Naive B cell (primary cell): ENCODE data around the gene ADGRL3. TPM values are rescaled to one million over a fixed set of nuclear protein-coding genes. Genes with fewer than 3 reads are reported as not detected.

Experiments used
- ATAC-seq, 2 donors: fragments of 150-1000 bp; cut with Tn5 transposase; 2 replicates each; pipeline ENCODE4 v1.10.0; 2021; ENCODE audit warnings: low read depth in 2 of 2, mild to moderate bottlenecking in 2 of 2, moderate library complexity in 2 of 2
- DNase-seq: peaks from one replicate; pipeline ENCODE4 v3.0.0; 2022
- H3K27ac Mint-ChIP-seq, 6 donors: one replicate each; pipeline ENCODE4 v1.8.0; 2020 to 2022; ENCODE audit warnings: mild to moderate bottlenecking in 6 of 6, mixed read lengths in 6 of 6, moderate library complexity in 5 of 6, inconsistent platforms in 2 of 6
- H3K27me3 Mint-ChIP-seq, 3 donors: one replicate each; pipeline ENCODE4 v1.8.0; 2021 to 2022; ENCODE audit warnings: mixed read lengths in 3 of 3, mild to moderate bottlenecking in 1 of 3
- H3K36me3 Mint-ChIP-seq, 2 donors: one replicate each; pipeline ENCODE4 v1.8.0; 2020 to 2022; ENCODE audit warnings: mixed read lengths in 2 of 2, inconsistent platforms in 1 of 2, mild to moderate bottlenecking in 1 of 2
- H3K4me1 Mint-ChIP-seq, 3 donors: one replicate each; pipeline ENCODE4 v1.8.0; 2020 to 2022; ENCODE audit warnings: mixed read lengths in 3 of 3, inconsistent platforms in 1 of 3, mild to moderate bottlenecking in 1 of 3, moderate library complexity in 1 of 3
- H3K4me3 Mint-ChIP-seq, 8 donors: one replicate each; pipeline ENCODE4 v1.8.0; 2020 to 2022; ENCODE audit warnings: mild to moderate bottlenecking in 8 of 8, mixed read lengths in 8 of 8, moderate library complexity in 8 of 8, inconsistent platforms in 2 of 8
- H3K9me3 Mint-ChIP-seq, 7 donors: one replicate each; pipeline ENCODE4 v1.8.0; 2020 to 2022; ENCODE audit warnings: mixed read lengths in 7 of 7, mild to moderate bottlenecking in 5 of 7, inconsistent platforms in 2 of 7, moderate library complexity in 1 of 7
- polyA plus RNA-seq, 6 donors: library from polyadenylated mRNA; unstranded; fragments of 300-500 nt; fragmentation: Illumina TruSeq; gene quantifications; one replicate each; pipeline ENCODE4 v1.2.3, GENCODE V29; 2021; ENCODE audit warnings: low read depth in 6 of 6

Gene ADGRL3
- polyA plus RNA-seq, 6 donors from 2014 or later = not detected

GRCh38 chr4:61212788-61213187 is 12.7 kb downstream of the ADGRL3 start:
- DNase-seq (no peak), ATAC-seq (no peak)
- H3K27ac Mint-ChIP-seq = no peak overlapping the region
- H3K36me3 Mint-ChIP-seq = no peaks in the 10 kb centered on the region
- no peaks in the 10 kb centered on the region for H3K27me3 Mint-ChIP-seq
- H3K4me1 Mint-ChIP-seq = no peaks in the 10 kb centered on the region
- H3K9me3 Mint-ChIP-seq = peaks cover 0 to 7% (median 0%) of the 10 kb centered on the region in 7 donors
- no peak overlapping the region for H3K4me3 Mint-ChIP-seq

- H3K4me3 Mint-ChIP-seq = no peak overlapping the region
- H3K9me3 Mint-ChIP-seq = peaks cover 0 to 5% (median 0%) of the 10 kb centered on the region in 7 donors
- no peaks in the 10 kb centered on the region for H3K27me3 Mint-ChIP-seq
- no peaks in the 10 kb centered on the region for H3K4me1 Mint-ChIP-seq
- DNase-seq (no peak), ATAC-seq (no peak)
- no peak overlapping the region for H3K27ac Mint-ChIP-seq
- no peaks in the 10 kb centered on the region for H3K36me3 Mint-ChIP-seq
Observed at GRCh38 chr4:61214680-61215079, 14.6 kb downstream of the ADGRL3 start.

GRCh38 chr4:61217222-61217621 is 17.1 kb downstream of the ADGRL3 start:
- no peak overlapping the region for H3K27ac Mint-ChIP-seq
- DNase-seq = no peak
- H3K4me3 Mint-ChIP-seq = no peak overlapping the region
- no peaks in the 10 kb centered on the region for H3K36me3 Mint-ChIP-seq
- no peaks in the 10 kb centered on the region for H3K27me3 Mint-ChIP-seq
- H3K9me3 Mint-ChIP-seq = peaks cover 0 to 2% (median 0%) of the 10 kb centered on the region in 7 donors
- no peaks in the 10 kb centered on the region for H3K4me1 Mint-ChIP-seq
- ATAC-seq = no peak

GRCh38 chr4:61220556-61220955 is 20.4 kb downstream of the ADGRL3 start:
- ATAC-seq (no peak), DNase-seq (no peak)
- H3K27ac Mint-ChIP-seq = no peak overlapping the region
- no peaks in the 10 kb centered on the region for H3K4me1 Mint-ChIP-seq
- H3K9me3 Mint-ChIP-seq = peaks cover 0 to 2% (median 0%) of the 10 kb centered on the region in 7 donors
- no peaks in the 10 kb centered on the region for H3K36me3 Mint-ChIP-seq
- H3K4me3 Mint-ChIP-seq = no peak overlapping the region
- no peaks in the 10 kb centered on the region for H3K27me3 Mint-ChIP-seq

- no peaks in the 10 kb centered on the region for H3K36me3 Mint-ChIP-seq
- no peak overlapping the region for H3K27ac Mint-ChIP-seq
- H3K9me3 Mint-ChIP-seq = peaks cover 0 to 2% (median 0%) of the 10 kb centered on the region in 7 donors
- H3K27me3 Mint-ChIP-seq = no peaks in the 10 kb centered on the region
- no peaks in the 10 kb centered on the region for H3K4me1 Mint-ChIP-seq
- H3K4me3 Mint-ChIP-seq = no peak overlapping the region
- ATAC-seq (no peak), DNase-seq (no peak)
Observed at GRCh38 chr4:61223385-61223784, 23.3 kb downstream of the ADGRL3 start.

- H3K27ac Mint-ChIP-seq = no peak overlapping the region
- ATAC-seq = no peak
- H3K9me3 Mint-ChIP-seq = peaks cover 0 to 2% (median 0%) of the 10 kb centered on the region in 7 donors
- no peak for DNase-seq
- no peak overlapping the region for H3K4me3 Mint-ChIP-seq
- H3K27me3 Mint-ChIP-seq = no peaks in the 10 kb centered on the region
- no peaks in the 10 kb centered on the region for H3K4me1 Mint-ChIP-seq
- H3K36me3 Mint-ChIP-seq = no peaks in the 10 kb centered on the region
Observed at GRCh38 chr4:61224573-61224972, 24.4 kb downstream of the ADGRL3 start.

GRCh38 chr4:61225656-61226055 is 25.5 kb downstream of the ADGRL3 start:
- DNase-seq (no peak), ATAC-seq (no peak)
- Mint-ChIP-seq H3K4me1 (no peaks in the 10 kb centered on the region), H3K27ac (no peak overlapping the region), H3K9me3 (peaks cover 0 to 2% (median 0%) of the 10 kb centered on the region in 7 donors), H3K4me3 (no peak overlapping the region), H3K36me3 (no peaks in the 10 kb centered on the region), H3K27me3 (no peaks in the 10 kb centered on the region)

GRCh38 chr4:61231421-61231820 is 31.3 kb downstream of the ADGRL3 start:
- Mint-ChIP-seq H3K36me3 (no peaks in the 10 kb centered on the region), H3K27me3 (no peaks in the 10 kb centered on the region), H3K4me1 (no peaks in the 10 kb centered on the region), H3K9me3 (peaks cover 0 to 15% (median 2%) of the 10 kb centered on the region in 7 donors), H3K27ac (no peak overlapping the region), H3K4me3 (no peak overlapping the region)
- no peak for ATAC-seq
- DNase-seq = no peak

GRCh38 chr4:61239250-61239649 is 39.1 kb downstream of the ADGRL3 start:
- DNase-seq (no peak), ATAC-seq (no peak)
- H3K36me3 Mint-ChIP-seq = no peaks in the 10 kb centered on the region
- no peaks in the 10 kb centered on the region for H3K27me3 Mint-ChIP-seq
- no peak overlapping the region for H3K4me3 Mint-ChIP-seq
- H3K4me1 Mint-ChIP-seq = no peaks in the 10 kb centered on the region
- no peak overlapping the region for H3K27ac Mint-ChIP-seq
- H3K9me3 Mint-ChIP-seq = peaks cover 0 to 5% (median 0%) of the 10 kb centered on the region in 7 donors

- Mint-ChIP-seq H3K27ac (no peak overlapping the region), H3K4me1 (no peaks in the 10 kb centered on the region), H3K4me3 (no peak overlapping the region), H3K9me3 (peaks cover 0 to 3% (median 0%) of the 10 kb centered on the region in 7 donors), H3K27me3 (no peaks in the 10 kb centered on the region), H3K36me3 (no peaks in the 10 kb centered on the region)
- DNase-seq = no peak
- no peak for ATAC-seq
Observed at GRCh38 chr4:61243962-61244361, 43.8 kb downstream of the ADGRL3 start.

GRCh38 chr4:61245069-61245714 is 45.1 kb downstream of the ADGRL3 start:
- Mint-ChIP-seq H3K4me3 (no peak overlapping the region), H3K27me3 (no peaks in the 10 kb centered on the region), H3K27ac (no peak overlapping the region), H3K4me1 (no peaks in the 10 kb centered on the region), H3K9me3 (peaks cover 0 to 3% (median 0%) of the 10 kb centered on the region in 7 donors), H3K36me3 (no peaks in the 10 kb centered on the region)
- DNase-seq = no peak
- no peak for ATAC-seq

GRCh38 chr4:61246034-61246433 is 45.9 kb downstream of the ADGRL3 start:
- Mint-ChIP-seq H3K4me1 (no peaks in the 10 kb centered on the region), H3K36me3 (no peaks in the 10 kb centered on the region), H3K27me3 (no peaks in the 10 kb centered on the region), H3K27ac (no peak overlapping the region), H3K9me3 (peaks cover 0 to 3% (median 0%) of the 10 kb centered on the region in 7 donors), H3K4me3 (no peak overlapping the region)
- no peak for ATAC-seq
- DNase-seq = no peak

GRCh38 chr4:61248705-61249104 is 48.6 kb downstream of the ADGRL3 start:
- Mint-ChIP-seq H3K9me3 (peaks cover 0 to 3% (median 0%) of the 10 kb centered on the region in 7 donors), H3K27me3 (no peaks in the 10 kb centered on the region), H3K4me1 (no peaks in the 10 kb centered on the region), H3K4me3 (no peak overlapping the region), H3K36me3 (no peaks in the 10 kb centered on the region), H3K27ac (no peak overlapping the region)
- no peak for ATAC-seq
- no peak for DNase-seq

- Mint-ChIP-seq H3K9me3 (peaks cover 0 to 2% (median 0%) of the 10 kb centered on the region in 7 donors), H3K27me3 (no peaks in the 10 kb centered on the region), H3K36me3 (no peaks in the 10 kb centered on the region), H3K4me3 (no peak overlapping the region), H3K4me1 (no peaks in the 10 kb centered on the region), H3K27ac (no peak overlapping the region)
- no peak for DNase-seq
- ATAC-seq = no peak
Observed at GRCh38 chr4:61251129-61251528, 51.0 kb downstream of the ADGRL3 start.

- H3K36me3 Mint-ChIP-seq = no peaks in the 10 kb centered on the region
- ATAC-seq (no peak), DNase-seq (no peak)
- H3K4me1 Mint-ChIP-seq = no peaks in the 10 kb centered on the region
- no peak overlapping the region for H3K27ac Mint-ChIP-seq
- no peak overlapping the region for H3K4me3 Mint-ChIP-seq
- H3K9me3 Mint-ChIP-seq = peaks cover 0 to 3% (median 0%) of the 10 kb centered on the region in 7 donors
- H3K27me3 Mint-ChIP-seq = no peaks in the 10 kb centered on the region
Observed at GRCh38 chr4:61254406-61254805, 54.3 kb downstream of the ADGRL3 start.
